HepG2 (cell line): Measurements from ENCODE around the gene VAV2. TPM values are rescaled to one million over a fixed set of nuclear protein-coding genes. Genes with fewer than 3 reads are reported as not detected.
A peak's percentile ranks its signal among the peaks of the same experiment; 100 is the strongest.

Source experiments
- CENPBD1 ChIP-seq: sonication (generic); formaldehyde crosslinking; IDR thresholded peaks from 2 replicates; pipeline ENCODE4 v1.8.0; 2022; ENCODE audit warnings: missing genetic modification reagents, low read depth, mild to moderate bottlenecking, borderline replicate concordance
- MED1 ChIP-seq: sonication (generic); formaldehyde crosslinking; IDR thresholded peaks from 2 replicates; pipeline ENCODE4 v1.4.0; 2020; ENCODE audit warnings: missing genetic modification reagents
- MXD3 ChIP-seq: IDR thresholded peaks from 2 replicates; pipeline ENCODE4 v1.6.1; 2016; ENCODE audit warnings: mild to moderate bottlenecking, missing biosample characterization, missing genetic modification reagents
- NFKB2 ChIP-seq: sonication (generic); formaldehyde crosslinking; IDR thresholded peaks from 2 replicates; pipeline ENCODE4 v1.4.0; 2020; ENCODE audit warnings: missing genetic modification reagents, borderline replicate concordance
- NFKBIZ ChIP-seq: IDR thresholded peaks from 2 replicates; pipeline ENCODE4 v1.6.1; 2018; ENCODE audit warnings: missing genetic modification reagents, missing compliant biosample characterization
- NONO ChIP-seq, 2 experiments: fragments of 450-650 bp in 1 of 2; sonication (generic) in 1 of 2; formaldehyde crosslinking in 1 of 2; IDR thresholded peaks in 1 of 2; conservative IDR thresholded peaks in 1 of 2; 2 replicates each; pipeline versions ENCODE4 v1.6.1 to v1.8.0; 2017 to 2022; ENCODE audit warnings: mild to moderate bottlenecking in 1 of 2, missing genetic modification reagents in 1 of 2, moderate library complexity in 1 of 2
- PHF21A ChIP-seq: sonication (generic); formaldehyde crosslinking; IDR thresholded peaks from 2 replicates; pipeline ENCODE4 v1.5.0; 2020; ENCODE audit warnings: mild to moderate bottlenecking, missing genetic modification reagents
- PHF5A ChIP-seq: IDR thresholded peaks from one replicate; pipeline ENCODE4 v1.6.1; 2018; ENCODE audit warnings: low read depth, missing genetic modification reagents; ENCODE audit not compliant: unreplicated experiment
- PPARG ChIP-seq: conservative IDR thresholded peaks from 2 replicates; pipeline ENCODE4 v1.6.1; 2016; ENCODE audit warnings: missing biosample characterization, missing genetic modification reagents
- PRDM4 ChIP-seq: sonication (generic); formaldehyde crosslinking; IDR thresholded peaks from 2 replicates; pipeline ENCODE4 v1.9.0; 2021; ENCODE audit warnings: missing genetic modification reagents, borderline replicate concordance
- REST ChIP-seq, 2 experiments: IDR thresholded peaks; 2 replicates each; pipeline ENCODE4 v1.6.1; 2011 to 2012; ENCODE audit warnings: low read length in 2 of 2, borderline replicate concordance in 1 of 2, low read depth in 1 of 2, mild to moderate bottlenecking in 1 of 2, moderate library complexity in 1 of 2
- TBX2 ChIP-seq: sonication (generic); formaldehyde crosslinking; IDR thresholded peaks from 2 replicates; pipeline ENCODE4 v1.5.0; 2020; ENCODE audit warnings: missing genetic modification reagents, mild to moderate bottlenecking, borderline replicate concordance
- TEAD3 ChIP-seq: optimal IDR thresholded peaks from 2 replicates; pipeline ENCODE3; 2016; ENCODE audit warnings: borderline replicate concordance
- ZNF12 ChIP-seq: sonication (generic); formaldehyde crosslinking; IDR thresholded peaks from 2 replicates; pipeline ENCODE4 v1.5.0; 2020; ENCODE audit warnings: missing genetic modification reagents
- ZNF136 ChIP-seq: sonication (generic); formaldehyde crosslinking; IDR thresholded peaks from 2 replicates; pipeline ENCODE4 v1.8.1; 2022; ENCODE audit warnings: low read depth, mild to moderate bottlenecking, moderate library complexity, missing genetic modification reagents
- ZNF766 ChIP-seq: sonication (generic); formaldehyde crosslinking; IDR thresholded peaks from 2 replicates; pipeline ENCODE4 v1.5.0; 2020; ENCODE audit warnings: missing genetic modification reagents, borderline replicate concordance
- ZSCAN12 ChIP-seq: sonication (generic); formaldehyde crosslinking; IDR thresholded peaks from 2 replicates; pipeline ENCODE4 v1.9.0; 2021; ENCODE audit warnings: mild to moderate bottlenecking, missing genetic modification reagents
- polyA plus RNA-seq, 8 experiments: library from polyadenylated mRNA; depleted of rRNA in 3 of 8; stranded (reverse) in 7 of 8; unstranded in 1 of 8; fragments of >200 nt; fragmentation: Illumina TruSeq in 4 of 8; extraction: Trizol in 4 of 8; gene quantifications; 2 replicates each; pipeline versions ENCODE4 v1.2.1 to v1.2.3, GENCODE V29; 2011 to 2016; ENCODE audit warnings: low read depth in 4 of 8, missing spikeins in 1 of 8, mixed read lengths in 1 of 8; ENCODE audit not compliant: insufficient read depth in 1 of 8
- total RNA-seq, 5 experiments: library from RNA; depleted of rRNA; stranded (reverse); fragments of >200 nt; fragmentation: Illumina TruSeq; extraction: Trizol; gene quantifications; 2 replicates each; pipeline ENCODE4 v1.2.3, GENCODE V29; 2016; ENCODE audit warnings: low read depth in 1 of 5
- TF ChIP-seq, protein P1 (sequence below): IDR thresholded peaks from 2 replicates; pipeline ENCODE4 v1.6.1; 2018; ENCODE audit warnings: missing genetic modification reagents
- TF ChIP-seq, protein P2 (sequence below): sonication (generic); IDR thresholded peaks from 2 replicates; pipeline ENCODE4 v1.6.1; 2016; ENCODE audit warnings: low read depth, borderline replicate concordance

The VAV2 gene
- total and polyA plus RNA-seq, 2 of the 13 experiments (the other 11 are each of a cell fraction or from before 2014, with no cell fraction given), result 22.5 to 22.9 TPM

DNA sequence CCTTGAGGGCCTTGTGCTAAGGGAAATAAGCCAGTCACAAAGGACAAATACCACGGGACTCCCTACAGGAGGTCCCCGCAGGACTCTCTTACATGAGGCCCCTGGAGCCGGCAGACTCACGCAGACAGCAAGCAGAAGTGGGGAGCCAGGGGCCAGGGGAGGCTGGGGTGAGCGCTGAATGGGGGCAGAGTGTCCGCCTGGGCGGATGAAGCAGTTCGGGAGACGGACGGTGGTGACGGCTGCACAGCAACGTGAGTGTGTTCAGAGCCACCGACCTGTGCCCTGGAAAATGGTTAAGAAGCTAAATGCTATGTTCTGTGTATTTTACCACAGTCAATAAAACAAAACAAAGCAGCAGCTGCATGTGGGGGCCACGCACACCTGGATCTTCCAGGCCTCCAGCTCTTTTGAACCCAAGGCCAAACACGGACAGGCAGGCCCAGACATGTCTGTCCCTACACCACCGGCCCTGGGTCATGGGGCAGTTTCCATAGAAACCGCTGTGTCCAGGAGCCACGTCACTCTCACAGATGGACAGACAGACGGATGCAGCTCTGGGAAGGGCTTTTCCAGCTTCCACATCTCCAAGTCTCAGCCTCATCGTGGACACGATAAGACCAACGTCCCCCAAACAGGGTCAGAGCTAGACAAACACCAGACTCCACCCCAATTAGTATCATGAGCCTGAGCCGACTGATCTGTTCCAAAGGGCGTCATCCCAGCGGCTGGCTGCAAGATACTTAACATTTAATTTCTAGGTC lies 103.9 kb downstream of the VAV2 start (continued):
- TF ChIP-seq PRDM4, result no peak
- TF ChIP-seq REST (IDR thresholded peaks at IDR 0.05; ENCODE audit: borderline replicate concordance in 1 of 2, low read depth in 1 of 2, low read length in 2 of 2), result no peak
- TF ChIP-seq, protein P1, sequence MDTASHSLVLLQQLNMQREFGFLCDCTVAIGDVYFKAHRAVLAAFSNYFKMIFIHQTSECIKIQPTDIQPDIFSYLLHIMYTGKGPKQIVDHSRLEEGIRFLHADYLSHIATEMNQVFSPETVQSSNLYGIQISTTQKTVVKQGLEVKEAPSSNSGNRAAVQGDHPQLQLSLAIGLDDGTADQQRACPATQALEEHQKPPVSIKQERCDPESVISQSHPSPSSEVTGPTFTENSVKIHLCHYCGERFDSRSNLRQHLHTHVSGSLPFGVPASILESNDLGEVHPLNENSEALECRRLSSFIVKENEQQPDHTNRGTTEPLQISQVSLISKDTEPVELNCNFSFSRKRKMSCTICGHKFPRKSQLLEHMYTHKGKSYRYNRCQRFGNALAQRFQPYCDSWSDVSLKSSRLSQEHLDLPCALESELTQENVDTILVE (CRISPR knock-in tag), result no peak
- no peak; the same call in 1 of the 2 replicates for TF ChIP-seq NFKBIZ (CRISPR knock-in tag)
- peak; percentile 26; the same call in 1 of the 2 replicates for TF ChIP-seq MXD3 (CRISPR knock-in tag)
- TF ChIP-seq PHF5A, result peak; percentile 58
- 0 out of 2 replicates have a peak, but pooled peaks have one; percentile 16 for TF ChIP-seq NFKB2
- TF ChIP-seq, protein P2, sequence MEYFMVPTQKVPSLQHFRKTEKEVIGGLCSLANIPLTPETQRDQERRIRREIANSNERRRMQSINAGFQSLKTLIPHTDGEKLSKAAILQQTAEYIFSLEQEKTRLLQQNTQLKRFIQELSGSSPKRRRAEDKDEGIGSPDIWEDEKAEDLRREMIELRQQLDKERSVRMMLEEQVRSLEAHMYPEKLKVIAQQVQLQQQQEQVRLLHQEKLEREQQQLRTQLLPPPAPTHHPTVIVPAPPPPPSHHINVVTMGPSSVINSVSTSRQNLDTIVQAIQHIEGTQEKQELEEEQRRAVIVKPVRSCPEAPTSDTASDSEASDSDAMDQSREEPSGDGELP, result peak; percentile 91; the same call in 1 of the 2 replicates
- peak; percentile 91; the same call in 1 of the 2 replicates for TF ChIP-seq TBX2 (CRISPR knock-in tag)
- TF ChIP-seq PHF21A (CRISPR knock-in tag), result peak; percentile 86
- TF ChIP-seq NONO (IDR thresholded peaks at IDR 0.05), result no peak
- TF ChIP-seq NONO (CRISPR knock-in tag; conservative IDR thresholded peaks at IDR 0.05), result peak; percentile 79
- no peak for TF ChIP-seq CENPBD1
- TF ChIP-seq ZNF12 (CRISPR knock-in tag), result 0 out of 2 replicates have a peak, but pooled peaks have one; percentile 30
- peak; percentile 97 for TF ChIP-seq MED1
- peak; percentile 69; the same call in 1 of the 2 replicates for TF ChIP-seq ZSCAN12
- TF ChIP-seq ZNF766, result no peak
- peak; percentile 6 for TF ChIP-seq TEAD3 (CRISPR knock-in tag)
- TF ChIP-seq ZNF136 (CRISPR knock-in tag), result no peak
- TF ChIP-seq PPARG, result peak; percentile 84
